Measurements from ENCODE around the gene FBXO41.
"Not testable (repeated sequence)": the region's sequence is repeated elsewhere in the genome, so short reads cannot be mapped to it uniquely, and the experiment has no call there.

Gene FBXO41

GRCh38 chr2:73269686-73270465, 14.4 kb downstream of the FBXO41 start:
- no peaks in the 10 kb centered on the region for H3K27me3 Mint-ChIP-seq
- peaks cover 27% of the 10 kb centered on the region for H3K36me3 Mint-ChIP-seq (ENCODE audit: low read depth)
- H3K4me1 Mint-ChIP-seq (ENCODE audit: low read depth) = peaks cover 10% of the 10 kb centered on the region
- H3K27ac Mint-ChIP-seq = no peak overlapping the region
- H3K4me3 Mint-ChIP-seq = no peak overlapping the region
- H3K9me3 Mint-ChIP-seq = no peaks in the 10 kb centered on the region

- Mint-ChIP-seq H3K4me1 (ENCODE audit: low read depth) (peaks cover 10% of the 10 kb centered on the region), H3K9me3 (no peaks in the 10 kb centered on the region), H3K4me3 (peak overlapping the region; percentile 25), H3K27ac (no peak overlapping the region), H3K27me3 (no peaks in the 10 kb centered on the region), H3K36me3 (ENCODE audit: low read depth) (peaks cover 30% of the 10 kb centered on the region)
These were observed 15.2 kb downstream of the FBXO41 start for GRCh38 chr2:73268830-73269685.

GRCh38 chr2:73268366-73268829, 15.9 kb downstream of the FBXO41 start:
- H3K9me3 Mint-ChIP-seq = no peaks in the 10 kb centered on the region
- peak overlapping the region; percentile 25 for H3K4me3 Mint-ChIP-seq
- no peaks in the 10 kb centered on the region for H3K27me3 Mint-ChIP-seq
- H3K36me3 Mint-ChIP-seq (ENCODE audit: low read depth) = peaks cover 30% of the 10 kb centered on the region
- H3K27ac Mint-ChIP-seq = no peak overlapping the region
- H3K4me1 Mint-ChIP-seq (ENCODE audit: low read depth) = peaks cover 10% of the 10 kb centered on the region

GRCh38 chr2:73267008-73267407, 17.3 kb downstream of the FBXO41 start:
- H3K27ac Mint-ChIP-seq = no peak overlapping the region
- peaks cover 36% of the 10 kb centered on the region for H3K36me3 Mint-ChIP-seq (ENCODE audit: low read depth)
- H3K9me3 Mint-ChIP-seq = no peaks in the 10 kb centered on the region
- H3K27me3 Mint-ChIP-seq = no peaks in the 10 kb centered on the region
- H3K4me3 Mint-ChIP-seq = no peak overlapping the region
- H3K4me1 Mint-ChIP-seq (ENCODE audit: low read depth) = peaks cover 10% of the 10 kb centered on the region

GRCh38 chr2:73266061-73266901, 18.0 kb downstream of the FBXO41 start:
- H3K36me3 Mint-ChIP-seq (ENCODE audit: low read depth) = peaks cover 42% of the 10 kb centered on the region
- H3K27ac Mint-ChIP-seq = no peak overlapping the region
- no peak overlapping the region for H3K4me3 Mint-ChIP-seq
- no peaks in the 10 kb centered on the region for H3K9me3 Mint-ChIP-seq
- H3K27me3 Mint-ChIP-seq = no peaks in the 10 kb centered on the region
- H3K4me1 Mint-ChIP-seq (ENCODE audit: low read depth) = peaks cover 10% of the 10 kb centered on the region

GRCh38 chr2:73265298-73266060, 18.8 kb downstream of the FBXO41 start:
- no peaks in the 10 kb centered on the region for H3K9me3 Mint-ChIP-seq
- peaks cover 36% of the 10 kb centered on the region for H3K36me3 Mint-ChIP-seq (ENCODE audit: low read depth)
- no peak overlapping the region for H3K4me3 Mint-ChIP-seq
- H3K27me3 Mint-ChIP-seq = no peaks in the 10 kb centered on the region
- H3K27ac Mint-ChIP-seq = no peak overlapping the region
- H3K4me1 Mint-ChIP-seq (ENCODE audit: low read depth) = peaks cover 10% of the 10 kb centered on the region

- Mint-ChIP-seq H3K9me3 (no peaks in the 10 kb centered on the region), H3K36me3 (ENCODE audit: low read depth) (peaks cover 36% of the 10 kb centered on the region), H3K27me3 (no peaks in the 10 kb centered on the region), H3K4me3 (no peak overlapping the region), H3K27ac (no peak overlapping the region), H3K4me1 (ENCODE audit: low read depth) (peaks cover 10% of the 10 kb centered on the region)
These were observed 19.5 kb downstream of the FBXO41 start for GRCh38 chr2:73264783-73265182.

GRCh38 chr2:73264332-73264606, 20.0 kb downstream of the FBXO41 start:
- H3K4me3 Mint-ChIP-seq = no peak overlapping the region
- H3K27me3 Mint-ChIP-seq = no peaks in the 10 kb centered on the region
- H3K27ac Mint-ChIP-seq = no peak overlapping the region
- peaks cover 36% of the 10 kb centered on the region for H3K36me3 Mint-ChIP-seq (ENCODE audit: low read depth)
- no peaks in the 10 kb centered on the region for H3K9me3 Mint-ChIP-seq
- H3K4me1 Mint-ChIP-seq (ENCODE audit: low read depth) = peaks cover 10% of the 10 kb centered on the region

- Mint-ChIP-seq H3K27me3 (no peaks in the 10 kb centered on the region), H3K4me1 (ENCODE audit: low read depth) (peaks cover 10% of the 10 kb centered on the region), H3K36me3 (ENCODE audit: low read depth) (peaks cover 40% of the 10 kb centered on the region), H3K27ac (no peak overlapping the region), H3K4me3 (no peak overlapping the region), H3K9me3 (no peaks in the 10 kb centered on the region)
These were observed 20.5 kb downstream of the FBXO41 start for GRCh38 chr2:73263540-73264331.

GRCh38 chr2:73262691-73263429, 21.4 kb downstream of the FBXO41 start:
- not testable (repeated sequence) for H3K27me3 Mint-ChIP-seq; H3K9me3 Mint-ChIP-seq; H3K4me1 Mint-ChIP-seq (ENCODE audit: low read depth); H3K4me3 Mint-ChIP-seq; H3K27ac Mint-ChIP-seq
- peaks cover 33% of the 10 kb centered on the region for H3K36me3 Mint-ChIP-seq (ENCODE audit: low read depth)

- H3K27ac Mint-ChIP-seq = no peak overlapping the region
- H3K4me1 Mint-ChIP-seq (ENCODE audit: low read depth) = no peaks in the 10 kb centered on the region
- H3K9me3 Mint-ChIP-seq = no peaks in the 10 kb centered on the region
- no peak overlapping the region for H3K4me3 Mint-ChIP-seq
- H3K27me3 Mint-ChIP-seq = no peaks in the 10 kb centered on the region
- peaks cover 30% of the 10 kb centered on the region for H3K36me3 Mint-ChIP-seq (ENCODE audit: low read depth)
These were observed 22.1 kb downstream of the FBXO41 start for GRCh38 chr2:73262108-73262651.

- Mint-ChIP-seq H3K9me3 (no peaks in the 10 kb centered on the region), H3K36me3 (ENCODE audit: low read depth) (peaks cover 28% of the 10 kb centered on the region), H3K27me3 (no peaks in the 10 kb centered on the region), H3K4me3 (no peak overlapping the region), H3K4me1 (ENCODE audit: low read depth) (no peaks in the 10 kb centered on the region), H3K27ac (no peak overlapping the region)
These were observed 23.8 kb downstream of the FBXO41 start for GRCh38 chr2:73260338-73260984.
